Small intestine (tissue), 7 donors: ENCODE results near the gene IGLL5. TPM values are rescaled to one million over a fixed set of nuclear protein-coding genes. Genes with fewer than 3 reads are reported as not detected.

Experiments
- DNase-seq, 2 donors: peaks; one replicate each; pipeline versions ENCODE4 v3.0.0 to v3.0.0-alpha.2; 2013
- FAIRE-seq: peaks from 2 replicates; lab custom pipeline; 2012; peaks lifted over from hg19 to GRCh38; lab: Jason Lieb, UNC
- H3K27ac ChIP-seq, 3 donors: one replicate each; pipeline ENCODE4 v1.5.1; 2013; ENCODE audit warnings: low read length in 2 of 3, mild to moderate bottlenecking in 2 of 3, control low read depth in 1 of 3, inconsistent platforms in 1 of 3, low read depth in 1 of 3, moderate library complexity in 1 of 3
- H3K27me3 ChIP-seq, 3 donors: one replicate each; pipeline ENCODE4 v1.6.1; 2013; ENCODE audit warnings: low read length in 3 of 3, inconsistent platforms in 1 of 3; ENCODE audit not compliant: control insufficient read depth in 3 of 3, insufficient read depth in 3 of 3
- H3K36me3 ChIP-seq, 3 donors: one replicate each; pipeline ENCODE4 v1.6.1; 2013; ENCODE audit warnings: low read length in 3 of 3, inconsistent platforms in 1 of 3, low read depth in 1 of 3, mild to moderate bottlenecking in 1 of 3, moderate library complexity in 1 of 3; ENCODE audit not compliant: control insufficient read depth in 3 of 3, insufficient read depth in 2 of 3
- H3K4me1 ChIP-seq, 3 donors: one replicate each; pipeline ENCODE4 v1.6.1; 2013; ENCODE audit warnings: low read length in 2 of 3, inconsistent platforms in 1 of 3, low read depth in 1 of 3, mild to moderate bottlenecking in 1 of 3, moderate library complexity in 1 of 3; ENCODE audit not compliant: control insufficient read depth in 3 of 3, insufficient read depth in 2 of 3
- H3K4me3 ChIP-seq, 3 donors: one replicate each; pipeline ENCODE4 v1.5.1; 2013; ENCODE audit warnings: low read length in 3 of 3, control low read depth in 1 of 3, inconsistent platforms in 1 of 3, low read depth in 1 of 3, mild to moderate bottlenecking in 1 of 3, moderate library complexity in 1 of 3
- H3K9me3 ChIP-seq, 2 donors: one replicate each; pipeline ENCODE4 v1.6.1; 2013; ENCODE audit warnings: low read depth in 1 of 2, low read length in 1 of 2; ENCODE audit not compliant: control insufficient read depth in 2 of 2, insufficient read depth in 1 of 2
- WGBS, 3 donors: extraction: QIAGEN DNeasy Blood & Tissue Kit; methylation state at CpG; one replicate each; pipeline ENCODE4 v1.1.7; 2013; 5-methylcytosine and 5-hydroxymethylcytosine counted together
- polyA plus RNA-seq, 4 donors: library from polyadenylated mRNA; stranded (reverse) in 3 of 4; unstranded in 1 of 4; fragments of 200-250 nt in 3 of 4; fragments of 120-200 nt in 1 of 4; gene quantifications; one replicate each; pipeline versions ENCODE4 v1.2.1 to v1.2.3, GENCODE V29; 2013
- donor health status: healthy with polysubstance abuse.
- donor health status: control.
- donor health status: control.
- donor health status: Bipolar disorder and iron deficiency.
- donor health status: healthy.

IGLL5 gene
- polyA plus RNA-seq, 4 donors, result 0.34 to 215 (median 15.1) TPM

GRCh38 chr22:22908941-22909604 lies 21.5 kb downstream of the IGLL5 start:
- FAIRE-seq, result no peak
- no peaks in the 10 kb centered on the region for H3K36me3 ChIP-seq
- no peaks in the 10 kb centered on the region for H3K4me1 ChIP-seq
- no peaks in the 10 kb centered on the region for H3K9me3 ChIP-seq
- H3K27me3 ChIP-seq, result peaks cover 0 to 2% (median 0%) of the 10 kb centered on the region in 3 donors
- no peak overlapping the region for H3K27ac ChIP-seq
- 77 to 84% (median 79%) methylated on average over 6 of the region's 6 CpGs for WGBS, 3 donors
- no peak for DNase-seq
- H3K4me3 ChIP-seq, result no peak overlapping the region

GRCh38 chr22:22909605-22910271 lies 22.1 kb downstream of the IGLL5 start:
- 62 to 75% (median 65%) methylated on average over 7 of the region's 7 CpGs for WGBS, 3 donors
- Histone ChIP-seq H3K4me3 (no peak overlapping the region), H3K27ac (no peak overlapping the region), H3K4me1 (no peaks in the 10 kb centered on the region), H3K36me3 (no peaks in the 10 kb centered on the region), H3K27me3 (peaks cover 0 to 2% (median 0%) of the 10 kb centered on the region in 3 donors), H3K9me3 (no peaks in the 10 kb centered on the region)
- FAIRE-seq (no peak), DNase-seq (no peak)

GRCh38 chr22:22910272-22911240 lies 22.9 kb downstream of the IGLL5 start:
- no peaks in the 10 kb centered on the region for H3K9me3 ChIP-seq
- H3K4me1 ChIP-seq, result no peaks in the 10 kb centered on the region
- DNase-seq, result no peak
- FAIRE-seq, result no peak
- H3K27ac ChIP-seq, result no peak overlapping the region
- 65 to 78% (median 71%) methylated on average over 15 of the region's 15 CpGs for WGBS, 3 donors
- peaks cover 0 to 2% (median 0%) of the 10 kb centered on the region in 3 donors for H3K27me3 ChIP-seq
- H3K36me3 ChIP-seq, result no peaks in the 10 kb centered on the region
- H3K4me3 ChIP-seq, result no peak overlapping the region

- no peak for FAIRE-seq
- no peak overlapping the region for H3K4me3 ChIP-seq
- no peak for DNase-seq
- no peaks in the 10 kb centered on the region for H3K4me1 ChIP-seq
- 69 to 81% (median 71%) methylated on average over 15 of the region's 15 CpGs for WGBS, 3 donors
- H3K36me3 ChIP-seq, result no peaks in the 10 kb centered on the region
- H3K9me3 ChIP-seq, result no peaks in the 10 kb centered on the region
- H3K27me3 ChIP-seq, result peaks cover 0 to 2% (median 0%) of the 10 kb centered on the region in 3 donors
- H3K27ac ChIP-seq, result no peak overlapping the region
Measured at GRCh38 chr22:22911327-22912134, 23.9 kb downstream of the IGLL5 start.

- Histone ChIP-seq H3K4me3 (no peak overlapping the region), H3K4me1 (no peaks in the 10 kb centered on the region), H3K36me3 (no peaks in the 10 kb centered on the region), H3K27me3 (peaks cover 0 to 2% (median 0%) of the 10 kb centered on the region in 3 donors), H3K27ac (no peak overlapping the region), H3K9me3 (no peaks in the 10 kb centered on the region)
- WGBS, 3 donors, result 78 to 82% (median 81%) methylated on average over 8 of the region's 8 CpGs
- FAIRE-seq, result no peak
- no peak for DNase-seq
Measured at GRCh38 chr22:22912135-22912987, 24.7 kb downstream of the IGLL5 start.

GRCh38 chr22:22912988-22913253 lies 25.3 kb downstream of the IGLL5 start:
- FAIRE-seq, result no peak
- no peak overlapping the region for H3K4me3 ChIP-seq
- 76 to 85% (median 77%) methylated on average over 7 of the region's 7 CpGs for WGBS, 3 donors

GRCh38 chr22:22913989-22914388 lies 26.4 kb downstream of the IGLL5 start:
- H3K27ac ChIP-seq, result no peak overlapping the region
- no peaks in the 10 kb centered on the region for H3K9me3 ChIP-seq

More at GRCh38 chr22:22912988-22913253, 25.3 kb downstream of the IGLL5 start:
- Histone ChIP-seq H3K36me3 (no peaks in the 10 kb centered on the region), H3K9me3 (no peaks in the 10 kb centered on the region), H3K27ac (no peak overlapping the region), H3K27me3 (peaks cover 0 to 2% (median 0%) of the 10 kb centered on the region in 3 donors), H3K4me1 (no peaks in the 10 kb centered on the region)
- no peak for DNase-seq

More at GRCh38 chr22:22913989-22914388, 26.4 kb downstream of the IGLL5 start:
- Histone ChIP-seq H3K4me1 (no peaks in the 10 kb centered on the region), H3K36me3 (no peaks in the 10 kb centered on the region), H3K4me3 (no peak overlapping the region), H3K27me3 (peaks cover 0 to 2% (median 0%) of the 10 kb centered on the region in 3 donors)
- no peak for DNase-seq
- WGBS, 3 donors, result 63 to 78% (median 75%) methylated on average over 5 of the region's 5 CpGs
- FAIRE-seq, result no peak
